Panc1 (cell line): ENCODE measurements around the gene SLC17A5. TPM values are rescaled to one million over a fixed set of nuclear protein-coding genes. Genes with fewer than 3 reads are reported as not detected.
A peak's percentile ranks its signal among the peaks of the same experiment; 100 is the strongest.

Experiments used
- ATAC-seq: fragments of 200-7000 bp; cut with Tn5 transposase; 2 replicates; pipeline ENCODE4 v1.9.1; 2020; ENCODE audit warnings: mild to moderate bottlenecking, moderate library complexity
- BruUV-seq: library from RNA; stranded (reverse); fragments of 400-500 nt; replicated peaks from 2 replicates; lab custom pipeline; 2021; lab: Mats Ljungman, UMichigan
- CTCF ChIA-PET: fragments of 300-600 bp; sonication (Branson Sonifier 250); formaldehyde crosslinking; loops from one replicate; lab custom pipeline; 2022; ENCODE audit warnings: antibody characterized with exemption; lab: Charles Lee
- POLR2A ChIA-PET: fragments of 300-600 bp; sonication (Branson Sonifier 250); formaldehyde crosslinking; loops from one replicate; lab custom pipeline; 2022; ENCODE audit warnings: antibody characterized with exemption; lab: Charles Lee
- DNase-seq: peaks from one replicate; pipeline ENCODE4 v3.0.0-alpha.2; 2010; ENCODE audit warnings: low read depth, low spot score
- H3K27ac ChIP-seq: 2 replicates; pipeline ENCODE4 v1.5.1; 2011; ENCODE audit warnings: mild to moderate bottlenecking, low read length, inconsistent platforms
- H3K27me3 ChIP-seq: fragments of 200-500 bp; sonication (Bioruptor generic); 2 replicates; pipeline ENCODE4 v1.6.0; 2014; ENCODE audit warnings: low read length, inconsistent platforms; ENCODE audit not compliant: control insufficient read depth, insufficient read depth
- H3K36me3 ChIP-seq: fragments of 200-500 bp; sonication (Bioruptor generic); 2 replicates; pipeline ENCODE4 v1.5.1; 2014; ENCODE audit warnings: inconsistent platforms, mild to moderate bottlenecking, low read length, moderate library complexity; ENCODE audit not compliant: control insufficient read depth, insufficient read depth
- H3K4me1 ChIP-seq: 2 replicates; pipeline ENCODE4 v1.5.1; 2011; ENCODE audit warnings: inconsistent platforms, mild to moderate bottlenecking, low read length, moderate library complexity; ENCODE audit not compliant: control insufficient read depth, insufficient read depth
- H3K4me3 ChIP-seq, 2 experiments: 2 replicates each; pipeline ENCODE4 v1.5.1; 2011 to 2012; ENCODE audit warnings: low read depth in 2 of 2, low read length in 2 of 2, mild to moderate bottlenecking in 2 of 2, inconsistent platforms in 1 of 2, moderate library complexity in 1 of 2
- H3K9me3 ChIP-seq: fragments of 200-500 bp; sonication (Bioruptor generic); 2 replicates; pipeline ENCODE4 v1.5.1; 2014; ENCODE audit warnings: low read depth, mild to moderate bottlenecking, inconsistent platforms, low read length, moderate library complexity; ENCODE audit not compliant: control insufficient read depth, insufficient read depth
- POLR2AphosphoS5 ChIP-seq: IDR thresholded peaks from 2 replicates; pipeline ENCODE4 v1.6.1; 2012; ENCODE audit warnings: mild to moderate bottlenecking, low read depth, low read length, moderate library complexity
- SIN3A ChIP-seq: IDR thresholded peaks from 2 replicates; pipeline ENCODE4 v1.6.1; 2012; ENCODE audit warnings: low read depth, mild to moderate bottlenecking, low read length, moderate library complexity, borderline replicate concordance; ENCODE audit not compliant: insufficient read depth
- TCF7L2 ChIP-seq: IDR thresholded peaks from 2 replicates; pipeline ENCODE4 v1.6.1; 2011; ENCODE audit warnings: mild to moderate bottlenecking, low read depth, low read length, inconsistent platforms
- in situ Hi-C: cut with HindIII; loops from 2 replicates; pipeline ENCODE4 v1.10.0; 2016; ENCODE audit warnings: low sequenced_read_pairs, low pct_unique_long_range_greater_than_20kb
- intact Hi-C: fragments of 100-400 bp; cut with micrococcal nuclease; formaldehyde crosslinking; loops from one replicate; pipeline ENCODE4 v1.10.0; 2022; ENCODE audit not compliant: unreplicated experiment
- total RNA-seq: library from RNA; stranded (reverse); gene quantifications from one replicate; pipeline ENCODE4 v1.2.1, GENCODE V29; 2021; ENCODE audit not compliant: unreplicated experiment
- TF ChIP-seq, protein P1 (sequence below): fragments of 450-650 bp; IDR thresholded peaks from 2 replicates; pipeline ENCODE4 v1.5.1; 2017; ENCODE audit warnings: mild to moderate bottlenecking
- TF ChIP-seq, protein P2 (sequence below), 2 experiments: IDR thresholded peaks; 2 replicates each; pipeline ENCODE4 v1.6.1; 2011 to 2012; ENCODE audit warnings: low read depth in 2 of 2, control low read depth in 1 of 2, low read length in 1 of 2, mild to moderate bottlenecking in 1 of 2, moderate library complexity in 1 of 2; ENCODE audit not compliant: insufficient read depth in 1 of 2

Gene SLC17A5
- total RNA-seq, 1 experiment from 2014 or later, result 20.6 TPM

- no peaks in the 10 kb centered on the region for H3K27me3 ChIP-seq
- ChIA-PET CTCF (interaction anchor here (0.5 kb wide), 1 partner anchor 39 kb away, joined by 4 read pairs; no protein-coding TSS in a partner anchor), POLR2A (interaction anchor here (0.6 to 2.5 kb wide), 4 partner anchors 12 to 68 kb away, joined by 3 to 16 read pairs (median 3); partner anchors contain the start of gene EEF1A1)
- ATAC-seq (no peak), DNase-seq (no peak)
- no peaks in the 10 kb centered on the region for H3K36me3 ChIP-seq
- peaks cover 56% of the 10 kb centered on the region for H3K4me1 ChIP-seq
- intact Hi-C loops (loop anchor here (2.0 kb wide), 1 partner anchor 60 kb away; the partner anchor contains the start of gene EEF1A1), in situ Hi-C loops (no loop called here)
- TF ChIP-seq POLR2AphosphoS5, result no peak
- TF ChIP-seq, protein P1, sequence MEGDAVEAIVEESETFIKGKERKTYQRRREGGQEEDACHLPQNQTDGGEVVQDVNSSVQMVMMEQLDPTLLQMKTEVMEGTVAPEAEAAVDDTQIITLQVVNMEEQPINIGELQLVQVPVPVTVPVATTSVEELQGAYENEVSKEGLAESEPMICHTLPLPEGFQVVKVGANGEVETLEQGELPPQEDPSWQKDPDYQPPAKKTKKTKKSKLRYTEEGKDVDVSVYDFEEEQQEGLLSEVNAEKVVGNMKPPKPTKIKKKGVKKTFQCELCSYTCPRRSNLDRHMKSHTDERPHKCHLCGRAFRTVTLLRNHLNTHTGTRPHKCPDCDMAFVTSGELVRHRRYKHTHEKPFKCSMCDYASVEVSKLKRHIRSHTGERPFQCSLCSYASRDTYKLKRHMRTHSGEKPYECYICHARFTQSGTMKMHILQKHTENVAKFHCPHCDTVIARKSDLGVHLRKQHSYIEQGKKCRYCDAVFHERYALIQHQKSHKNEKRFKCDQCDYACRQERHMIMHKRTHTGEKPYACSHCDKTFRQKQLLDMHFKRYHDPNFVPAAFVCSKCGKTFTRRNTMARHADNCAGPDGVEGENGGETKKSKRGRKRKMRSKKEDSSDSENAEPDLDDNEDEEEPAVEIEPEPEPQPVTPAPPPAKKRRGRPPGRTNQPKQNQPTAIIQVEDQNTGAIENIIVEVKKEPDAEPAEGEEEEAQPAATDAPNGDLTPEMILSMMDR, result no peak
- TF ChIP-seq, protein P2, sequence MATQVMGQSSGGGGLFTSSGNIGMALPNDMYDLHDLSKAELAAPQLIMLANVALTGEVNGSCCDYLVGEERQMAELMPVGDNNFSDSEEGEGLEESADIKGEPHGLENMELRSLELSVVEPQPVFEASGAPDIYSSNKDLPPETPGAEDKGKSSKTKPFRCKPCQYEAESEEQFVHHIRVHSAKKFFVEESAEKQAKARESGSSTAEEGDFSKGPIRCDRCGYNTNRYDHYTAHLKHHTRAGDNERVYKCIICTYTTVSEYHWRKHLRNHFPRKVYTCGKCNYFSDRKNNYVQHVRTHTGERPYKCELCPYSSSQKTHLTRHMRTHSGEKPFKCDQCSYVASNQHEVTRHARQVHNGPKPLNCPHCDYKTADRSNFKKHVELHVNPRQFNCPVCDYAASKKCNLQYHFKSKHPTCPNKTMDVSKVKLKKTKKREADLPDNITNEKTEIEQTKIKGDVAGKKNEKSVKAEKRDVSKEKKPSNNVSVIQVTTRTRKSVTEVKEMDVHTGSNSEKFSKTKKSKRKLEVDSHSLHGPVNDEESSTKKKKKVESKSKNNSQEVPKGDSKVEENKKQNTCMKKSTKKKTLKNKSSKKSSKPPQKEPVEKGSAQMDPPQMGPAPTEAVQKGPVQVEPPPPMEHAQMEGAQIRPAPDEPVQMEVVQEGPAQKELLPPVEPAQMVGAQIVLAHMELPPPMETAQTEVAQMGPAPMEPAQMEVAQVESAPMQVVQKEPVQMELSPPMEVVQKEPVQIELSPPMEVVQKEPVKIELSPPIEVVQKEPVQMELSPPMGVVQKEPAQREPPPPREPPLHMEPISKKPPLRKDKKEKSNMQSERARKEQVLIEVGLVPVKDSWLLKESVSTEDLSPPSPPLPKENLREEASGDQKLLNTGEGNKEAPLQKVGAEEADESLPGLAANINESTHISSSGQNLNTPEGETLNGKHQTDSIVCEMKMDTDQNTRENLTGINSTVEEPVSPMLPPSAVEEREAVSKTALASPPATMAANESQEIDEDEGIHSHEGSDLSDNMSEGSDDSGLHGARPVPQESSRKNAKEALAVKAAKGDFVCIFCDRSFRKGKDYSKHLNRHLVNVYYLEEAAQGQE (IDR thresholded peaks at IDR 0.05; ENCODE audit: insufficient read depth in 1 of 2, low read depth in 2 of 2, low read length in 1 of 2), result no peak
- peak overlapping the region; percentile 100 for H3K27ac ChIP-seq
- H3K4me3 ChIP-seq, result peak overlapping the region in 1 of 2 experiments; percentile 55; a peak in 2 of 4 replicates
- BruUV-seq, result no TSS peak
- peaks cover 4% of the 10 kb centered on the region; the same call in 1 of the 2 replicates for H3K9me3 ChIP-seq
Measured at GRCh38 chr6:73581293-73581692, 72.5 kb downstream of the SLC17A5 start.

GRCh38 chr6:73580247-73581149, 73.3 kb downstream of the SLC17A5 start:
- intact Hi-C loops (loop anchor here (2.0 kb wide), 1 partner anchor 60 kb away; the partner anchor contains the start of gene EEF1A1), in situ Hi-C loops (no loop called here)
- ChIA-PET CTCF (interaction anchor here (0.5 to 0.6 kb wide), 2 partner anchors 38 to 66 kb away, joined by 4 to 6 read pairs; no protein-coding TSS in a partner anchor), POLR2A (interaction anchor here (0.6 to 2.5 kb wide), 8 partner anchors 13 to 65 kb away, joined by 3 to 16 read pairs (median 6); partner anchors contain the start of gene EEF1A1)
- TF ChIP-seq SIN3A (no peak), POLR2AphosphoS5 (no peak; the same call in none of the 2 replicates), TCF7L2 (peak; percentile 88)
- TF ChIP-seq, protein P2 (IDR thresholded peaks at IDR 0.05; ENCODE audit: insufficient read depth in 1 of 2, low read depth in 2 of 2, low read length in 1 of 2), result peak in 1 of 2 experiments; percentile 45; a peak in 1 of 4 replicates
- TF ChIP-seq, protein P1, result peak; percentile 90
- Histone ChIP-seq H3K27ac (peak overlapping the region; percentile 100), H3K4me3 (peak overlapping the region; percentile 26 to 55), H3K9me3 (peaks cover 4% of the 10 kb centered on the region; the same call in 1 of the 2 replicates), H3K27me3 (no peaks in the 10 kb centered on the region), H3K36me3 (no peaks in the 10 kb centered on the region), H3K4me1 (peaks cover 49% of the 10 kb centered on the region)
- ATAC-seq (peak; percentile 93), DNase-seq (peak; percentile 98)
- BruUV-seq, result TSS peak; percentile 99
